NAMALWA (cell line): ENCODE measurements around the gene MALT1.
"Not testable (repeated sequence)": the region's sequence is repeated elsewhere in the genome, so short reads cannot be mapped to it uniquely, and the experiment has no call there.

ENCODE experiments used
- DNase-seq: peaks from one replicate; pipeline ENCODE4 v3.0.0-alpha.2; 2015; ENCODE audit warnings: low spot score

MALT1 gene

GRCh38 chr18:58671111-58671631 is at the start of gene MALT1:
Gene MALT1 (plus strand): TSS chr18:58671465. CDS start chr18:58671644, 179 bp downstream.
- DNase-seq, result peak; percentile 98

GRCh38 chr18:58624011-58624410 is 47.3 kb upstream of the MALT1 start:
- DNase-seq, result no peak

- no peak for DNase-seq
Observed at GRCh38 chr18:58625839-58626238, 45.4 kb upstream of the MALT1 start.

GRCh38 chr18:58630071-58630470 is 41.2 kb upstream of the MALT1 start:
- no peak for DNase-seq

GRCh38 chr18:58631301-58631700 is 40.0 kb upstream of the MALT1 start:
- DNase-seq, result no peak

GRCh38 chr18:58632552-58632951 is 38.7 kb upstream of the MALT1 start:
- no peak for DNase-seq

- DNase-seq, result no peak
Observed at GRCh38 chr18:58633874-58634273, 37.4 kb upstream of the MALT1 start.

GRCh38 chr18:58635891-58636290 is 35.4 kb upstream of the MALT1 start:
- no peak for DNase-seq

- DNase-seq, result no peak
Observed at GRCh38 chr18:58637197-58637596, 34.1 kb upstream of the MALT1 start.

GRCh38 chr18:58637946-58638345 is 33.3 kb upstream of the MALT1 start:
- DNase-seq, result no peak

- peak; percentile 76 for DNase-seq
Observed at GRCh38 chr18:58638441-58638840, 32.8 kb upstream of the MALT1 start.

- DNase-seq, result no peak
Observed at GRCh38 chr18:58639237-58639636, 32.0 kb upstream of the MALT1 start.

- DNase-seq, result peak; percentile 56
Observed at GRCh38 chr18:58639751-58640427, 31.4 kb upstream of the MALT1 start.

GRCh38 chr18:58640428-58640805 is 30.8 kb upstream of the MALT1 start:
- DNase-seq, result no peak

- DNase-seq, result no peak
Observed at GRCh38 chr18:58640891-58641610, 30.2 kb upstream of the MALT1 start.

- not testable (repeated sequence) for DNase-seq
Observed at GRCh38 chr18:58643557-58643956, 27.7 kb upstream of the MALT1 start.

- no peak for DNase-seq
Observed at GRCh38 chr18:58645398-58645797, 25.9 kb upstream of the MALT1 start.

GRCh38 chr18:58646334-58646862 is 24.9 kb upstream of the MALT1 start:
- no peak for DNase-seq

- DNase-seq, result peak; percentile 72
Observed at GRCh38 chr18:58649966-58650816, 21.1 kb upstream of the MALT1 start.

GRCh38 chr18:58650830-58651229 is 20.4 kb upstream of the MALT1 start:
- not testable (repeated sequence) for DNase-seq

- not testable (repeated sequence) for DNase-seq
Observed at GRCh38 chr18:58653144-58653722, 18.0 kb upstream of the MALT1 start.
